GM19463 (cell line): ENCODE results near the gene CBLB.
A peak's percentile ranks its signal among the peaks of the same experiment; 100 is the strongest.
"Not testable (repeated sequence)": the region's sequence is repeated elsewhere in the genome, so short reads cannot be mapped to it uniquely, and the experiment has no call there.

Source experiments
- ATAC-seq: cut with Tn5 transposase; IDR thresholded peaks from one replicate; pipeline ENCODE4 v1.9.1; 2021; ENCODE audit warnings: mild to moderate bottlenecking, moderate library complexity; ENCODE audit not compliant: unreplicated experiment

CBLB gene

GRCh38 chr3:105762749-105763658 is 105.8 kb downstream of the CBLB start:
- ATAC-seq = no peak

GRCh38 chr3:105762214-105762613 is 106.6 kb downstream of the CBLB start:
- ATAC-seq = not testable (repeated sequence)

GRCh38 chr3:105759442-105760078 is 109.3 kb downstream of the CBLB start:
- no peak for ATAC-seq

- no peak for ATAC-seq
Measured at GRCh38 chr3:105758451-105758850, 110.4 kb downstream of the CBLB start.

- ATAC-seq = no peak
Measured at GRCh38 chr3:105755121-105755886, 113.5 kb downstream of the CBLB start.

GRCh38 chr3:105752791-105753415 is 115.9 kb downstream of the CBLB start:
- ATAC-seq = no peak

GRCh38 chr3:105747696-105748095 is 121.1 kb downstream of the CBLB start:
- no peak for ATAC-seq

- ATAC-seq = no peak
Measured at GRCh38 chr3:105747060-105747541, 121.7 kb downstream of the CBLB start.

- peak; percentile 93 for ATAC-seq
Measured at GRCh38 chr3:105746231-105746996, 122.4 kb downstream of the CBLB start.

- no peak for ATAC-seq
Measured at GRCh38 chr3:105745046-105745445, 123.8 kb downstream of the CBLB start.

GRCh38 chr3:105744202-105744601 is 124.6 kb downstream of the CBLB start:
- ATAC-seq = no peak

- no peak for ATAC-seq
Measured at GRCh38 chr3:105733356-105733755, 135.5 kb downstream of the CBLB start.

GRCh38 chr3:105731686-105732085 is 137.1 kb downstream of the CBLB start:
- ATAC-seq = no peak

GRCh38 chr3:105730801-105731354 is 137.9 kb downstream of the CBLB start:
- ATAC-seq = no peak

- no peak for ATAC-seq
Measured at GRCh38 chr3:105729667-105730066, 139.1 kb downstream of the CBLB start.

GRCh38 chr3:105728771-105729312 is 140.0 kb downstream of the CBLB start:
- no peak for ATAC-seq

- not testable (repeated sequence) for ATAC-seq
Measured at GRCh38 chr3:105727036-105727435, 141.8 kb downstream of the CBLB start.

GRCh38 chr3:105722943-105723556 is 145.8 kb downstream of the CBLB start:
- ATAC-seq = peak; percentile 99

- ATAC-seq = no peak
Measured at GRCh38 chr3:105719791-105720190, 149.0 kb downstream of the CBLB start.
